WTC11 (cell line): ENCODE results near the gene ELMO1.

Experiments
- ZNF121 ChIP-seq: sonication (generic); formaldehyde crosslinking; IDR thresholded peaks from 2 replicates; pipeline ENCODE4 v1.8.0; 2023; ENCODE audit warnings: missing genetic modification reagents
- ZNF232 ChIP-seq: sonication (generic); formaldehyde crosslinking; IDR thresholded peaks from 2 replicates; pipeline ENCODE4 v1.8.0; 2022; ENCODE audit warnings: mild to moderate bottlenecking, missing genetic modification reagents
- ZNF263 ChIP-seq: sonication (generic); formaldehyde crosslinking; IDR thresholded peaks from 2 replicates; pipeline ENCODE4 v1.8.1; 2022; ENCODE audit warnings: low read depth, mild to moderate bottlenecking, moderate library complexity, missing genetic modification reagents
- TF ChIP-seq, protein P1 (sequence below): sonication (generic); formaldehyde crosslinking; IDR thresholded peaks from 2 replicates; pipeline ENCODE4 v1.8.0; 2022; ENCODE audit warnings: mild to moderate bottlenecking, missing genetic modification reagents
- TF ChIP-seq, protein P2 (sequence below): sonication (generic); formaldehyde crosslinking; IDR thresholded peaks from 2 replicates; pipeline ENCODE4 v1.8.1; 2023; ENCODE audit warnings: mild to moderate bottlenecking, missing genetic modification reagents
- TF ChIP-seq, protein P3 (sequence below): sonication (generic); formaldehyde crosslinking; IDR thresholded peaks from 2 replicates; pipeline ENCODE4 v1.8.1; 2023; ENCODE audit warnings: mild to moderate bottlenecking, missing genetic modification reagents
- TF ChIP-seq, protein P4 (sequence below): sonication (generic); formaldehyde crosslinking; conservative IDR thresholded peaks from 2 replicates; pipeline ENCODE4 v1.8.1; 2022; ENCODE audit warnings: mild to moderate bottlenecking, missing genetic modification reagents
- TF ChIP-seq, protein P5 (sequence below): fragments of 200-600 bp; IDR thresholded peaks from 2 replicates; pipeline ENCODE4 v1.8.0; 2022; ENCODE audit warnings: antibody characterized with exemption
- TF ChIP-seq, protein P6 (sequence below): sonication (generic); formaldehyde crosslinking; IDR thresholded peaks from 2 replicates; pipeline ENCODE4 v1.8.0; 2022; ENCODE audit warnings: missing genetic modification reagents
- TF ChIP-seq, protein P7 (sequence below): sonication (generic); formaldehyde crosslinking; IDR thresholded peaks from 2 replicates; pipeline ENCODE4 v1.8.1; 2023; ENCODE audit warnings: mild to moderate bottlenecking, moderate library complexity, missing genetic modification reagents

DNA sequence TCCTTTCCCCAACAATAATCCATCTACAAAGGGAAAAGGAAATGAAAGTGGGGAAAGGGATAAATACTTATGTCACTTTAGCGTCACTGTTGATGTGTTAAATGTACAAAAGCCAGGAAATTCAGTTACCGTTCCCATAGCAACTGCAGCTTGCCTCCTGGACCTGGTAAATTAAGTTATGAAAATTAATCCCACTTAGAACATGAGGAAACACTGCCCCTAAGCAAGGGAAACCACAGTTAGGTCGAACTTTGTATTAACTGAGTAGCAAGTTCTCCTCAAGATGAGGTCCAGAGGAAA lies 386.2 kb downstream of the ELMO1 start:
- TF ChIP-seq, protein P1, sequence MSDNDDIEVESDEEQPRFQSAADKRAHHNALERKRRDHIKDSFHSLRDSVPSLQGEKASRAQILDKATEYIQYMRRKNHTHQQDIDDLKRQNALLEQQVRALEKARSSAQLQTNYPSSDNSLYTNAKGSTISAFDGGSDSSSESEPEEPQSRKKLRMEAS = no peak
- no peak for TF ChIP-seq ZNF232 (CRISPR knock-in tag)
- TF ChIP-seq, protein P2, sequence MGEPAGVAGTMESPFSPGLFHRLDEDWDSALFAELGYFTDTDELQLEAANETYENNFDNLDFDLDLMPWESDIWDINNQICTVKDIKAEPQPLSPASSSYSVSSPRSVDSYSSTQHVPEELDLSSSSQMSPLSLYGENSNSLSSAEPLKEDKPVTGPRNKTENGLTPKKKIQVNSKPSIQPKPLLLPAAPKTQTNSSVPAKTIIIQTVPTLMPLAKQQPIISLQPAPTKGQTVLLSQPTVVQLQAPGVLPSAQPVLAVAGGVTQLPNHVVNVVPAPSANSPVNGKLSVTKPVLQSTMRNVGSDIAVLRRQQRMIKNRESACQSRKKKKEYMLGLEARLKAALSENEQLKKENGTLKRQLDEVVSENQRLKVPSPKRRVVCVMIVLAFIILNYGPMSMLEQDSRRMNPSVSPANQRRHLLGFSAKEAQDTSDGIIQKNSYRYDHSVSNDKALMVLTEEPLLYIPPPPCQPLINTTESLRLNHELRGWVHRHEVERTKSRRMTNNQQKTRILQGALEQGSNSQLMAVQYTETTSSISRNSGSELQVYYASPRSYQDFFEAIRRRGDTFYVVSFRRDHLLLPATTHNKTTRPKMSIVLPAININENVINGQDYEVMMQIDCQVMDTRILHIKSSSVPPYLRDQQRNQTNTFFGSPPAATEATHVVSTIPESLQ (CRISPR knock-in tag) = no peak
- TF ChIP-seq, protein P3, sequence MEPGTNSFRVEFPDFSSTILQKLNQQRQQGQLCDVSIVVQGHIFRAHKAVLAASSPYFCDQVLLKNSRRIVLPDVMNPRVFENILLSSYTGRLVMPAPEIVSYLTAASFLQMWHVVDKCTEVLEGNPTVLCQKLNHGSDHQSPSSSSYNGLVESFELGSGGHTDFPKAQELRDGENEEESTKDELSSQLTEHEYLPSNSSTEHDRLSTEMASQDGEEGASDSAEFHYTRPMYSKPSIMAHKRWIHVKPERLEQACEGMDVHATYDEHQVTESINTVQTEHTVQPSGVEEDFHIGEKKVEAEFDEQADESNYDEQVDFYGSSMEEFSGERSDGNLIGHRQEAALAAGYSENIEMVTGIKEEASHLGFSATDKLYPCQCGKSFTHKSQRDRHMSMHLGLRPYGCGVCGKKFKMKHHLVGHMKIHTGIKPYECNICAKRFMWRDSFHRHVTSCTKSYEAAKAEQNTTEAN (CRISPR knock-in tag) = no peak
- TF ChIP-seq ZNF263 (CRISPR knock-in tag) = no peak
- TF ChIP-seq, protein P4, sequence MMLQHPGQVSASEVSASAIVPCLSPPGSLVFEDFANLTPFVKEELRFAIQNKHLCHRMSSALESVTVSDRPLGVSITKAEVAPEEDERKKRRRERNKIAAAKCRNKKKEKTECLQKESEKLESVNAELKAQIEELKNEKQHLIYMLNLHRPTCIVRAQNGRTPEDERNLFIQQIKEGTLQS = no peak
- no peak for TF ChIP-seq ZNF121 (CRISPR knock-in tag)
- TF ChIP-seq, protein P5, sequence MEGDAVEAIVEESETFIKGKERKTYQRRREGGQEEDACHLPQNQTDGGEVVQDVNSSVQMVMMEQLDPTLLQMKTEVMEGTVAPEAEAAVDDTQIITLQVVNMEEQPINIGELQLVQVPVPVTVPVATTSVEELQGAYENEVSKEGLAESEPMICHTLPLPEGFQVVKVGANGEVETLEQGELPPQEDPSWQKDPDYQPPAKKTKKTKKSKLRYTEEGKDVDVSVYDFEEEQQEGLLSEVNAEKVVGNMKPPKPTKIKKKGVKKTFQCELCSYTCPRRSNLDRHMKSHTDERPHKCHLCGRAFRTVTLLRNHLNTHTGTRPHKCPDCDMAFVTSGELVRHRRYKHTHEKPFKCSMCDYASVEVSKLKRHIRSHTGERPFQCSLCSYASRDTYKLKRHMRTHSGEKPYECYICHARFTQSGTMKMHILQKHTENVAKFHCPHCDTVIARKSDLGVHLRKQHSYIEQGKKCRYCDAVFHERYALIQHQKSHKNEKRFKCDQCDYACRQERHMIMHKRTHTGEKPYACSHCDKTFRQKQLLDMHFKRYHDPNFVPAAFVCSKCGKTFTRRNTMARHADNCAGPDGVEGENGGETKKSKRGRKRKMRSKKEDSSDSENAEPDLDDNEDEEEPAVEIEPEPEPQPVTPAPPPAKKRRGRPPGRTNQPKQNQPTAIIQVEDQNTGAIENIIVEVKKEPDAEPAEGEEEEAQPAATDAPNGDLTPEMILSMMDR = no peak
- TF ChIP-seq, protein P6, sequence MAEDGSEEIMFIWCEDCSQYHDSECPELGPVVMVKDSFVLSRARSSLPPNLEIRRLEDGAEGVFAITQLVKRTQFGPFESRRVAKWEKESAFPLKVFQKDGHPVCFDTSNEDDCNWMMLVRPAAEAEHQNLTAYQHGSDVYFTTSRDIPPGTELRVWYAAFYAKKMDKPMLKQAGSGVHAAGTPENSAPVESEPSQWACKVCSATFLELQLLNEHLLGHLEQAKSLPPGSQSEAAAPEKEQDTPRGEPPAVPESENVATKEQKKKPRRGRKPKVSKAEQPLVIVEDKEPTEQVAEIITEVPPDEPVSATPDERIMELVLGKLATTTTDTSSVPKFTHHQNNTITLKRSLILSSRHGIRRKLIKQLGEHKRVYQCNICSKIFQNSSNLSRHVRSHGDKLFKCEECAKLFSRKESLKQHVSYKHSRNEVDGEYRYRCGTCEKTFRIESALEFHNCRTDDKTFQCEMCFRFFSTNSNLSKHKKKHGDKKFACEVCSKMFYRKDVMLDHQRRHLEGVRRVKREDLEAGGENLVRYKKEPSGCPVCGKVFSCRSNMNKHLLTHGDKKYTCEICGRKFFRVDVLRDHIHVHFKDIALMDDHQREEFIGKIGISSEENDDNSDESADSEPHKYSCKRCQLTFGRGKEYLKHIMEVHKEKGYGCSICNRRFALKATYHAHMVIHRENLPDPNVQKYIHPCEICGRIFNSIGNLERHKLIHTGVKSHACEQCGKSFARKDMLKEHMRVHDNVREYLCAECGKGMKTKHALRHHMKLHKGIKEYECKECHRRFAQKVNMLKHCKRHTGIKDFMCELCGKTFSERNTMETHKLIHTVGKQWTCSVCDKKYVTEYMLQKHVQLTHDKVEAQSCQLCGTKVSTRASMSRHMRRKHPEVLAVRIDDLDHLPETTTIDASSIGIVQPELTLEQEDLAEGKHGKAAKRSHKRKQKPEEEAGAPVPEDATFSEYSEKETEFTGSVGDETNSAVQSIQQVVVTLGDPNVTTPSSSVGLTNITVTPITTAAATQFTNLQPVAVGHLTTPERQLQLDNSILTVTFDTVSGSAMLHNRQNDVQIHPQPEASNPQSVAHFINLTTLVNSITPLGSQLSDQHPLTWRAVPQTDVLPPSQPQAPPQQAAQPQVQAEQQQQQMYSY (CRISPR knock-in tag) = no peak
- TF ChIP-seq, protein P7, sequence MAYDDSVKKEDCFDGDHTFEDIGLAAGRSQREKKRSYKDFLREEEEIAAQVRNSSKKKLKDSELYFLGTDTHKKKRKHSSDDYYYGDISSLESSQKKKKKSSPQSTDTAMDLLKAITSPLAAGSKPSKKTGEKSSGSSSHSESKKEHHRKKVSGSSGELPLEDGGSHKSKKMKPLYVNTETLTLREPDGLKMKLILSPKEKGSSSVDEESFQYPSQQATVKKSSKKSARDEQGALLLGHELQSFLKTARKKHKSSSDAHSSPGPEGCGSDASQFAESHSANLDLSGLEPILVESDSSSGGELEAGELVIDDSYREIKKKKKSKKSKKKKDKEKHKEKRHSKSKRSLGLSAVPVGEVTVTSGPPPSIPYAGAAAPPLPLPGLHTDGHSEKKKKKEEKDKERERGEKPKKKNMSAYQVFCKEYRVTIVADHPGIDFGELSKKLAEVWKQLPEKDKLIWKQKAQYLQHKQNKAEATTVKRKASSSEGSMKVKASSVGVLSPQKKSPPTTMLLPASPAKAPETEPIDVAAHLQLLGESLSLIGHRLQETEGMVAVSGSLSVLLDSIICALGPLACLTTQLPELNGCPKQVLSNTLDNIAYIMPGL (CRISPR knock-in tag) = no peak
